CD14-positive monocyte (primary cell): Measurements from ENCODE around the gene DBNDD1. TPM values are rescaled to one million over a fixed set of nuclear protein-coding genes. Genes with fewer than 3 reads are reported as not detected.
"Not testable (repeated sequence)": the region's sequence is repeated elsewhere in the genome, so short reads cannot be mapped to it uniquely, and the experiment has no call there.

ENCODE experiments used
- DNase-seq, 3 donors: peaks; one replicate each; pipeline ENCODE4 v3.0.0-alpha.2; 2011 to 2022
- H2AFZ ChIP-seq: 2 replicates; pipeline ENCODE4 v1.6.0; 2012; ENCODE audit warnings: mild to moderate bottlenecking, low read depth, low read length, inconsistent platforms; ENCODE audit not compliant: insufficient read depth, poor library complexity, severe bottlenecking
- H3K27ac ChIP-seq, 2 donors: 1 replicate in 1 of 2; 2 replicates in 1 of 2; pipeline ENCODE4 v1.5.1; 2012 to 2013; ENCODE audit warnings: low read length in 2 of 2, control low read depth in 1 of 2, inconsistent platforms in 1 of 2, low read depth in 1 of 2, mild to moderate bottlenecking in 1 of 2
- H3K27me3 ChIP-seq, 2 donors: one replicate each; pipeline versions ENCODE4 v1.6.0 to v1.6.1; 2011 to 2013; ENCODE audit warnings: low read length in 2 of 2; ENCODE audit not compliant: control insufficient read depth in 2 of 2, insufficient read depth in 2 of 2
- H3K36me3 ChIP-seq, 2 donors: replicated peaks in 1 of 2; 1 replicate in 1 of 2; 2 replicates in 1 of 2; pipeline versions ENCODE4 v1.5.1 to v1.6.1; 2012 to 2013; ENCODE audit warnings: low read length in 2 of 2, control low read depth in 1 of 2, inconsistent platforms in 1 of 2, mild to moderate bottlenecking in 1 of 2; ENCODE audit not compliant: insufficient read depth in 2 of 2, control insufficient read depth in 1 of 2
- H3K4me1 ChIP-seq, 2 donors: 1 replicate in 1 of 2; 2 replicates in 1 of 2; pipeline versions ENCODE4 v1.5.1 to v1.6.1; 2012 to 2013; ENCODE audit warnings: low read length in 2 of 2, control low read depth in 1 of 2, inconsistent platforms in 1 of 2, mild to moderate bottlenecking in 1 of 2, moderate library complexity in 1 of 2; ENCODE audit not compliant: insufficient read depth in 2 of 2, control insufficient read depth in 1 of 2
- H3K4me2 ChIP-seq: replicated peaks from 2 replicates; pipeline ENCODE3; 2012; ENCODE audit warnings: low read length, moderate library complexity, mild to moderate bottlenecking; ENCODE audit not compliant: poor library complexity, severe bottlenecking; ENCODE audit errors: extremely low read depth
- H3K4me3 ChIP-seq, 3 experiments: fragments of 200-600 bp in 1 of 3; sonication (generic) in 1 of 3; replicated peaks in 1 of 3; 1 replicate in 2 of 3; 2 replicates in 1 of 3; pipeline ENCODE4 v1.5.1; 2011 to 2013; ENCODE audit warnings: low read length in 3 of 3, mild to moderate bottlenecking in 3 of 3, control low read depth in 2 of 3, low read depth in 2 of 3, inconsistent platforms in 1 of 3, moderate library complexity in 1 of 3
- H3K79me2 ChIP-seq: 2 replicates; pipeline ENCODE4 v1.6.0; 2012; ENCODE audit warnings: mild to moderate bottlenecking, control low read depth, inconsistent platforms, low read length, moderate library complexity; ENCODE audit not compliant: insufficient read depth
- H3K9ac ChIP-seq: 2 replicates; pipeline ENCODE4 v1.6.0; 2017; ENCODE audit warnings: low read length, mild to moderate bottlenecking; ENCODE audit not compliant: insufficient read depth, poor library complexity, severe bottlenecking
- H3K9me3 ChIP-seq, 2 donors: replicated peaks in 1 of 2; 1 replicate in 1 of 2; 2 replicates in 1 of 2; pipeline versions ENCODE4 v1.5.1 to v1.6.1; 2012 to 2013; ENCODE audit warnings: low read length in 2 of 2, control low read depth in 1 of 2; ENCODE audit not compliant: control insufficient read depth in 1 of 2, insufficient read depth in 1 of 2
- H4K20me1 ChIP-seq: 2 replicates; pipeline ENCODE4 v1.6.0; 2012; ENCODE audit warnings: mild to moderate bottlenecking, low read length, control low read depth, moderate library complexity; ENCODE audit not compliant: insufficient read depth
- H3K27ac Mint-ChIP-seq, 7 donors: one replicate each; pipeline ENCODE4 v1.8.0; 2020; ENCODE audit warnings: mild to moderate bottlenecking in 7 of 7, mixed read lengths in 7 of 7, moderate library complexity in 6 of 7, inconsistent platforms in 2 of 7
- H3K27me3 Mint-ChIP-seq, 3 donors: one replicate each; pipeline ENCODE4 v1.8.0; 2021 to 2022; ENCODE audit warnings: low read depth in 3 of 3, mild to moderate bottlenecking in 3 of 3, mixed read lengths in 3 of 3, moderate library complexity in 3 of 3, inconsistent platforms in 1 of 3
- H3K36me3 Mint-ChIP-seq, 2 donors: one replicate each; pipeline ENCODE4 v1.8.0; 2020; ENCODE audit warnings: mixed read lengths in 2 of 2, inconsistent platforms in 1 of 2, mild to moderate bottlenecking in 1 of 2
- H3K4me1 Mint-ChIP-seq: one replicate; pipeline ENCODE4 v1.8.0; 2020; ENCODE audit warnings: mild to moderate bottlenecking, mixed read lengths
- H3K4me3 Mint-ChIP-seq, 2 donors: one replicate each; pipeline ENCODE4 v1.8.0; 2020; ENCODE audit warnings: mild to moderate bottlenecking in 2 of 2, mixed read lengths in 2 of 2, moderate library complexity in 1 of 2
- H3K9me3 Mint-ChIP-seq, 7 donors: one replicate each; pipeline ENCODE4 v1.8.0; 2020 to 2022; ENCODE audit warnings: mixed read lengths in 7 of 7, mild to moderate bottlenecking in 6 of 7, moderate library complexity in 6 of 7, inconsistent platforms in 2 of 7
- CTCF ChIP-seq: fragments of 200-600 bp; IDR thresholded peaks from one replicate; pipeline ENCODE4 v1.8.0; 2022; ENCODE audit warnings: antibody characterized with exemption, mild to moderate bottlenecking
- WGBS: methylation state at CpG from one replicate; pipeline ENCODE4 v1.1.5; 2013; ENCODE audit warnings: missing lambda C conversion rate; ENCODE audit not compliant: insufficient coverage; 5-methylcytosine and 5-hydroxymethylcytosine counted together
- intact Hi-C, 2 donors: fragments of 100-400 bp; cut with micrococcal nuclease; formaldehyde crosslinking; loops; one replicate each; pipeline versions ENCODE4 v1.15.0 to v1.15.1; 2023
- polyA plus RNA-seq, 3 donors: library from polyadenylated mRNA; depleted of rRNA in 1 of 3; unstranded in 2 of 3; stranded (reverse) in 1 of 3; fragments of 300-500 nt in 2 of 3; fragments of >200 nt in 1 of 3; fragmentation: Illumina TruSeq in 2 of 3; gene quantifications; 1 replicate in 2 of 3; 2 replicates in 1 of 3; pipeline ENCODE4 v1.2.3, GENCODE V29; 2012 to 2021

DBNDD1 gene
- polyA plus RNA-seq, 3 donors = 0.07 TPM; not detected in 2

DNA sequence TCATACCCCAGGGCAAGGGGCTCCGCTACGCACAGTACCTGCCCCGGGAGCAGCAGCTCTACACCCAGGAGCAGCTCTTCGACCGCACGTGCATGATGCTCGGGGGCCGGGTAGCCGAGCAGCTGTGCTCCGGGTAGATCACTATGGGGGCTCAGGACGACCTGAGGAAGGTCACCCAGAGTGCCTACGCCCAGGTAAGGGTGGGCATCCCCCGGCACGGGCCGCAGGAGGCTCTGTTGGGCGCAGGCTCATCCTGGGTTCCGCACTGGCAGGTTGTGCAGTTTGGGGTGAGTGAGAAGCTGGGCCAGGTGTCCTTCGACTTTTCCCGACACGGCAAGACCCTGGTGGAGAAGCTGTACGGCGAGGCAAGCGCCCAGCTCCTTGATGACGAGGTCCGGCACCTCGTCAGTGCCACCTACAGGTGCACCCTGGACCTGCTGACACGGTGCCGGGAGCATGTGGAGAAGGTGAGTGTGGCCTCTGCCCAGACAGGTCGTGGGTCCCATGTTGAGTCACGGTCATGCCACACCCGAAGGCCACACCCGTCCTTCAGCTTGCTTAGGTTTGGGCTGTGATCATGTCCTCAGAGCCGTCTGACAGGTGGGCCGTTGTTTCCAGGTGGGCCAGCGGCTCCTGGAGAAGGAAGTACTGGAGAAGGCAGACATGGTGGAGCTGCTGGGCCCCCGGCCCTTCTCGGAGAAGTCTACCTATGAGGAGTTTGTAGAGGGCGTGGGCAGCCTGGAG is 19.3 kb downstream of the DBNDD1 start:
- no peak overlapping the region for H3K27ac Mint-ChIP-seq
- no peak for DNase-seq
- Histone ChIP-seq H3K4me3 (no peak overlapping the region), H3K4me1 (no peaks in the 10 kb centered on the region), H4K20me1 (no peaks in the 10 kb centered on the region), H3K9ac (no peak overlapping the region), H2AFZ (no peak overlapping the region), H3K27ac (no peak overlapping the region), H3K79me2 (no peaks in the 10 kb centered on the region), H3K9me3 (peaks cover 2 to 10% of the 10 kb centered on the region in 2 donors), H3K36me3 (peaks cover 0 to 15% of the 10 kb centered on the region in 2 donors), H3K27me3 (no peaks in the 10 kb centered on the region), H3K4me2 (no peak overlapping the region)
- H3K9me3 Mint-ChIP-seq = peaks cover 0 to 13% (median 11%) of the 10 kb centered on the region in 7 donors
- WGBS = 96% methylated on average over 37 of the region's 38 CpGs
- H3K4me3 Mint-ChIP-seq = no peak overlapping the region
- H3K36me3 Mint-ChIP-seq = peaks cover 19 to 42% of the 10 kb centered on the region in 2 donors
- peaks cover 0 to 16% (median 2%) of the 10 kb centered on the region in 3 donors for H3K27me3 Mint-ChIP-seq
- no peak for TF ChIP-seq CTCF
- H3K4me1 Mint-ChIP-seq = no peaks in the 10 kb centered on the region
- intact Hi-C loops = no loop called here

- Histone ChIP-seq H3K4me3 (no peak overlapping the region), H2AFZ (no peak overlapping the region), H3K27ac (peak overlapping the region; percentile 56 to 73), H3K9me3 (peaks cover 4 to 15% of the 10 kb centered on the region in 2 donors), H3K36me3 (peaks cover 33 to 52% of the 10 kb centered on the region in 2 donors), H3K27me3 (no peaks in the 10 kb centered on the region), H3K4me2 (no peak overlapping the region), H3K9ac (no peak overlapping the region), H3K4me1 (no peaks in the 10 kb centered on the region), H3K79me2 (no peaks in the 10 kb centered on the region), H4K20me1 (no peaks in the 10 kb centered on the region)
- TF ChIP-seq CTCF = no peak
- intact Hi-C loops = no loop called here
- H3K27ac Mint-ChIP-seq = peak overlapping the region; percentile 82 to 94 (median 91)
- H3K36me3 Mint-ChIP-seq = peaks cover 51 to 79% of the 10 kb centered on the region in 2 donors
- no peaks in the 10 kb centered on the region for H3K4me1 Mint-ChIP-seq
- H3K9me3 Mint-ChIP-seq = peaks cover 7 to 26% (median 17%) of the 10 kb centered on the region in 7 donors
- WGBS = no CpG with 5 or more reads among the region's 1 CpG
- peaks cover 0 to 21% (median 2%) of the 10 kb centered on the region in 3 donors for H3K27me3 Mint-ChIP-seq
- no peak for DNase-seq
- H3K4me3 Mint-ChIP-seq = no peak overlapping the region
These were observed 23.1 kb downstream of the DBNDD1 start for GRCh38 chr16:89996178-89996489.

- WGBS = 90% methylated on average over 6 of the region's 7 CpGs
- peaks cover 38 to 57% of the 10 kb centered on the region in 2 donors for H3K36me3 ChIP-seq
- H2AFZ ChIP-seq, H3K79me2 ChIP-seq, H3K4me1 ChIP-seq, H3K4me2 ChIP-seq, H3K9ac ChIP-seq, H3K4me3 Mint-ChIP-seq, H3K4me1 Mint-ChIP-seq, H3K27me3 ChIP-seq, H4K20me1 ChIP-seq, intact Hi-C loops, H3K4me3 ChIP-seq: not testable (repeated sequence)
- H3K9me3 Mint-ChIP-seq = peaks cover 7 to 26% (median 17%) of the 10 kb centered on the region in 7 donors
- peaks cover 0 to 21% (median 2%) of the 10 kb centered on the region in 3 donors for H3K27me3 Mint-ChIP-seq
- peaks cover 4 to 15% of the 10 kb centered on the region in 2 donors for H3K9me3 ChIP-seq
- H3K27ac ChIP-seq = peak overlapping the region; percentile 56 to 73
- peaks cover 56 to 84% of the 10 kb centered on the region in 2 donors for H3K36me3 Mint-ChIP-seq
- peak; percentile 26 to 85 (median 61) for DNase-seq
- peak overlapping the region; percentile 82 to 94 (median 91) for H3K27ac Mint-ChIP-seq
These were observed 23.6 kb downstream of the DBNDD1 start for GRCh38 chr16:89995475-89996177.
